GM04503 (cell line): ENCODE data around the gene CFAP251.
A peak's percentile ranks its signal among the peaks of the same experiment; 100 is the strongest.
"Not testable (repeated sequence)": the region's sequence is repeated elsewhere in the genome, so short reads cannot be mapped to it uniquely, and the experiment has no call there.

ENCODE experiments used
- DNase-seq: peaks from one replicate; pipeline ENCODE4 v3.0.0-alpha.2; 2012; ENCODE audit warnings: low read depth

The CFAP251 gene

GRCh38 chr12:121917950-121918678 lies at the start of gene CFAP251:
TSS of gene CFAP251 (plus strand) at chr12:121918592. CDS start at chr12:121921306, 2,714 bp downstream.
- DNase-seq: peak; percentile 31

DNA sequence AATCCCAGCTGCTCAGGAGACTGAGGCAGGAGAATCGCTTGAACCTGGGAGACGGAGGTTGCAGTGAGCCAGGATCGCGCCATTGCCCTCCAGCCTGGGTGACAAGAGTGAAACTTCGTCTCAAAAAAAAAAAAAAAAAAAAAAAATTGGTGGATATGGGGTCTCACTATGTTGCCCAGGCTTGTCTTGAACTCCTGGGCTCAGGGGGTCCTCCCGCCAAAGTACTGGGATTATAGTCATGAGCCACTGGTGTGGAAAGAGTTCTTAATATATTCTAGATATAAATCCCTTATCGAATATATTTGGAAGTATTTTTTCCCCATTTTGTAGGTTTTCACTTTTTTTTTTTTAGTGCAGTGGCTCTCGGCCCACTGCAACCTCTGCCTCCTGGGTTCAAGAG lies 49.2 kb upstream of the CFAP251 start:
- DNase-seq: not testable (repeated sequence)

GRCh38 chr12:121871467-121871866 lies 46.9 kb upstream of the CFAP251 start:
- no peak for DNase-seq

DNA sequence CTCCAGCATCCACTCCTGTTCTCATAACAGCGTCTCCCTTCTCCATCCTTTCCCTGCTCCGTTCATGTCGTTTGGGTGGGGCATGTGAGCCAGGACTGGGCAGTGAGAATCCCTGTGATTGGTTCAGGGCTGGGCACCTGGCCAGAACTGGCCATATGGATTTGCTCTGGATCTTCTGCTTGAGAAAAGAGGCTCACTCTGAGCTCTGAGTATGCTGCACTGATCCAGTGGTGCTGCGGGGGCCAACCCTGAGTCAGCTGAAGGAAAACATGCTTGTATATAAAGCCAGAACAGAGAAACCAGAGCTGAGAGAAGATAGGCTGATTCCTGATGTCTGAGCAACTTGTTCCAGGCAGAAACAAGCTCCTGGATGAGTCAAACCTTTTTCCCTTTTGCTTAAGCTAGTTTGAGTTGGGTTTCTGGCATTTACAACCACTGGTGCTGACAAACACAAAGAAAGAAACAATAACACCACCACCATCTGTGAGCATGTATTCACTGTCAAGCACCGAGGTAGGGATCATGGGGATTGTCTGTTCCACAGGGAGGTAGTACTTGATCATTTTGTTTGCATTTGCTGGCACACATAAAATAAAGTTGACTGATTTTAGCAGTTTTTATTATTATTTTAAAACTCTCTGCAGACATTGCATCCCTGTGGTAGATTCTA lies 45.7 kb upstream of the CFAP251 start:
- peak; percentile 72 for DNase-seq

DNA sequence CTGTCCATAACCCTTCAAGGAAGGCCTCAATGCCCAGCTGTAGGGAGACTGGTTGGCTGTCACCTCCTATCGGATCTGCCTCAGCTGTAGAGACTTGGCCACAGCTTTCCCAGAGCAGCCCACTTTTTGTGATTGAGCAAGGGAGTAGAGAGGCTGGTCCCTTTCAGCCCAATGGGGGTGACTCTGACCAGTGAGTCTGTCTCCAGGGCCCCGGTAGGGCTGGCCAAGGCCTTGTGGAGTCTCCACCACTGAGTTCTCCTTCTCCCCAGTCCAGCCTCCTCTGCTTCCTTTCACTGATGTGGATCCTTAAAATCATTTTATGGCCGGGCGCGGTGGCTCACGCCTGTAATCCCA lies 45.2 kb upstream of the CFAP251 start:
- no peak for DNase-seq

GRCh38 chr12:121874071-121874470 lies 44.3 kb upstream of the CFAP251 start:
- DNase-seq: no peak

DNA sequence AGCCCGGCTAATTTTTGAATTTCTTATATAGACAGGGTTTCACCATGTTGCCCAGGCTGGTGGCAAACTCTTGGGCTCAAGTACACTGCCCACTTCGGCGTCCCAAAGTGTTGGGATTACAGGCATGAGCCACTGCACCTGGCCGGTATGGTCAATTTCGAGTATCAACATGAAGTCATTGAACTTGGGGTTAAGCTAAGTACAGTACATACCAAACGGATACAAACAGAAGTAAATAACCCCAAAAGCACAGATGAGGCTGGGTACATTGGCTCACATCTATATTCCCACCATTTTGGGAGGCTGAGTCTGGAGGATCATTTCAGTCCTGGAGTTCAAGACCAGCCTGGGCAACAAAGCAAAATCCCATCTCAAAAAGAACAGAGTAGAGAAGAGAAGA lies 42.8 kb upstream of the CFAP251 start:
- DNase-seq: no peak

- DNase-seq: not testable (repeated sequence)
These were observed 42.3 kb upstream of the CFAP251 start for GRCh38 chr12:121876080-121876447.

DNA sequence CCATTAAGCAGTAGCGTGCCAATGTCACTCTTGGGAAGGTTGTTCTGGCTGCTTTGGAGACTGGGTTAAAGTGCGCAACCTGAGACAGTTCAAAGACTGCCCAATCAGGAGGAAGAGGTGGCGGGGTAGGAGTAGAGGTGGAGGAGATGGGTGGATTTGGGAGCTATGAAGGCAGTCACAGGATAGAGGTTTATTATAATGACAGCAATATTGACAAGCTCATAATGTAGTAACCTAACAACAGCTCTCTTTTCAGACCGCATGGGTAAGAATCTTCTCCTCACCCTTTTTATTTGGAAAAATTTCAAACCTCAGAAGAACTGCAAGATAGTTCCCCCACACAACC lies 35.1 kb upstream of the CFAP251 start:
- no peak for DNase-seq

GRCh38 chr12:121885129-121885528 lies 33.3 kb upstream of the CFAP251 start:
- DNase-seq: not testable (repeated sequence)

GRCh38 chr12:121888083-121888477 lies 30.3 kb upstream of the CFAP251 start:
- no peak for DNase-seq

- peak; percentile 89 for DNase-seq
These were observed 29.7 kb upstream of the CFAP251 start, which contains the start of gene PSMD9 for GRCh38 chr12:121888478-121889273. TSS of gene PSMD9 (plus strand) at chr12:121888790. CDS start at chr12:121888857, 67 bp downstream.

- no peak for DNase-seq
These were observed 29.1 kb upstream of the CFAP251 start for GRCh38 chr12:121889274-121889624.

DNA sequence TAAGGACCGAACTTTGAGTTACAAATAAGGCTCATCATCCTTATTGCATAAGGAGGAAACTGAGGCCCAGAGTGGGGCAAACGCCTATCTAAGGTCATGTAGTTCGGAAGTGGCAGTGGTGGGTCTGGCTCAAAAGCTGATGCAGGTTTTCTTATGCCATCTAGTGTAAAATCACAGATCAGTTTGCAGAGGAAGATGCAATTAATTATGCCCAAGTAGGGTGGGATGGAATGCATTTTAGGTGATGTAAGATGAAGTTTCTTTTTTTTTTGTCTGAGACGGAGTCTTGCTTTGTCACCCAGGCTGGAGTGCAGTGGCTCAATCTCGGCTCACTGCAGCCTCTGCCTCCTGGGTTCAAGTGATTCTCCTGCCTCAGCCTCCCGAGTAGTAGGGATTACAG lies 28.7 kb upstream of the CFAP251 start:
- not testable (repeated sequence) for DNase-seq

GRCh38 chr12:121892673-121893561 lies 25.5 kb upstream of the CFAP251 start:
- no peak for DNase-seq

- no peak for DNase-seq
These were observed 24.4 kb upstream of the CFAP251 start for GRCh38 chr12:121893961-121894460.

DNA sequence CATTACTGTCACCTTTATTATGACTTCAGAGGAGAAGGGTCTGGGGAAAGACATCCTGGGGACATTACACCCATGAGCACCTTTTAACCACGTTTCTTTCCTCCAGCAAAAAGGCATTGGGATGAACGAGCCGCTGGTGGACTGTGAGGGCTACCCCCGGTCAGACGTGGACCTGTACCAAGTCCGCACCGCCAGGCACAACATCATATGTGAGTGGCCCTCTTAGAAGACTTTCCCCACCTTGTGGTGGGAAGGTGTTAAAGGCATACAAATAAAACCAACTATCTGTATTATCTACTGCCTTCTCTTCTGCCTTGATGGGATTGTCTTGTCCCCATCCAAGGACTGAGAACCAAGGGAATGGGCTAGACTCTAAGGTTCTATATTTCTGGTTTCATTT lies 23.8 kb upstream of the CFAP251 start:
- no peak for DNase-seq

- no peak for DNase-seq
These were observed 20.1 kb upstream of the CFAP251 start for GRCh38 chr12:121898287-121898686.

- DNase-seq: no peak
These were observed 18.8 kb upstream of the CFAP251 start for GRCh38 chr12:121899590-121899989.

GRCh38 chr12:121903202-121903601 lies 15.2 kb upstream of the CFAP251 start:
- DNase-seq: no peak

GRCh38 chr12:121905746-121906145 lies 12.6 kb upstream of the CFAP251 start:
- DNase-seq: no peak

DNA sequence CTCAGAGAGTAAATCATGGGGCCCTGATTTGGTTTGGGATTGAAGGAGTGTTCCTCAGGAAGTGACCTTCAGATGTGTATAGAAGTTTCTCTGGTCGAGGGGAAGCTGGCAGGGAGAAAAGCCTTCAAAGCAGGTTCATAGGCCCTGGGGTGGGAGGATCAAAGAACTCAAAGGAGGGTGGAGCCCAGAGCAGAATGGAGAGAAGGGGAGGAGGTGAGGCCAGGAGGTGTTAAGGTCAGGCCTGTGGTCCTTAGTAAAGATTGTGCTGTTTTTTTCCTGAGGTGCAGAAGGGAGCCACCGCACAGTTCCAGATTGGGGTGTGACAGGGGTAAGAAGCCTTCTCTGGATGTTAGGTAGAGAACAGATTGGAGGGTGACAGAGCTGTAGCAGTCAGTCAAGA lies 9.7 kb upstream of the CFAP251 start:
- no peak for DNase-seq
